ENCODE results near the gene SIK3. TPM values are rescaled to one million over a fixed set of nuclear protein-coding genes. Genes with fewer than 3 reads are reported as not detected.

The SIK3 gene
- total RNA-seq, 1 experiment from 2014 or later: 34.4 TPM

- TF ChIP-seq ARID4B (CRISPR knock-in tag; IDR thresholded peaks at IDR 0.05; ENCODE audit: borderline replicate concordance) (no peak), TCF7 (CRISPR knock-in tag; IDR thresholded peaks at IDR 0.05; ENCODE audit: low read depth) (no peak), E2F4 (CRISPR knock-in tag; IDR thresholded peaks at IDR 0.05; ENCODE audit: borderline replicate concordance, low read depth) (no peak), SP1 (CRISPR knock-in tag; conservative IDR thresholded peaks at IDR 0.05) (no peak), JAZF1 (CRISPR knock-in tag; IDR thresholded peaks at IDR 0.05) (no peak), TP53 (CRISPR knock-in tag; IDR thresholded peaks at IDR 0.05) (no peak), MLX (CRISPR knock-in tag; IDR thresholded peaks at IDR 0.05) (no peak), NR3C1 (CRISPR knock-in tag; conservative IDR thresholded peaks at IDR 0.05; ENCODE audit: low read depth) (no peak), NFYB (CRISPR knock-in tag; conservative IDR thresholded peaks at IDR 0.05; ENCODE audit: low read depth) (no peak)
Measured at GRCh38 chr11:116891746-116892145, 206.5 kb downstream of the SIK3 start (continued).

- CTCF ChIA-PET: interaction anchor here (0.8 kb wide), 1 partner anchor 10 kb away, joined by 4 read pairs; no protein-coding TSS in a partner anchor
- peaks cover 4% of the 10 kb centered on the region; the same call in 1 of the 2 replicates for H3K4me1 Mint-ChIP-seq
- H3K4me3 Mint-ChIP-seq: no peak overlapping the region
- peaks cover 12% of the 10 kb centered on the region for H3K36me3 Mint-ChIP-seq
- H3K9me3 Mint-ChIP-seq: no peaks in the 10 kb centered on the region
- no peaks in the 10 kb centered on the region for H3K27me3 Mint-ChIP-seq (ENCODE audit: low read depth)
- POLR2A ChIA-PET: no interaction called here
- ATAC-seq (no peak), DNase-seq (ENCODE audit: low spot score) (no peak)
- no peak overlapping the region for H3K27ac Mint-ChIP-seq
- TF ChIP-seq ZSCAN18 (CRISPR knock-in tag; IDR thresholded peaks at IDR 0.05): no peak
- no peak for TF ChIP-seq USF1 (CRISPR knock-in tag; IDR thresholded peaks at IDR 0.05)
- TF ChIP-seq STAT6 (CRISPR knock-in tag; conservative IDR thresholded peaks at IDR 0.05; ENCODE audit: low read depth): no peak
- no peak for TF ChIP-seq MAX (CRISPR knock-in tag; IDR thresholded peaks at IDR 0.05)
- TF ChIP-seq HMGA2 (CRISPR knock-in tag; IDR thresholded peaks at IDR 0.05): no peak
- no peak for TF ChIP-seq IRF1 (CRISPR knock-in tag; IDR thresholded peaks at IDR 0.05)
- no peak for TF ChIP-seq ZBTB43 (CRISPR knock-in tag; IDR thresholded peaks at IDR 0.05)
- TF ChIP-seq ATF6 (CRISPR knock-in tag; IDR thresholded peaks at IDR 0.05): no peak
- no peak for TF ChIP-seq ZNF396 (CRISPR knock-in tag; IDR thresholded peaks at IDR 0.05; ENCODE audit: borderline replicate concordance)
- TF ChIP-seq FOXJ3 (CRISPR knock-in tag; IDR thresholded peaks at IDR 0.05; ENCODE audit: borderline replicate concordance): no peak
- TF ChIP-seq ZBTB21 (CRISPR knock-in tag; IDR thresholded peaks at IDR 0.05; ENCODE audit: borderline replicate concordance): no peak
Measured at GRCh38 chr11:116890607-116891006, 207.6 kb downstream of the SIK3 start.

All from WTC11 (cell line).